Measurements from ENCODE around the gene HTR2A.

The HTR2A gene

GRCh38 chr13:46830405-46831005 lies 66.3 kb downstream of the HTR2A start:
- Histone ChIP-seq H4K12ac (ENCODE audit: low read depth, low read length) (no peak overlapping the region), H3K4me2 (ENCODE audit: low read length) (no peak overlapping the region), H3K79me1 (ENCODE audit: low read length) (no peaks in the 10 kb centered on the region), H3K27me3 (ENCODE audit: insufficient read depth, low read length) (no peaks in the 10 kb centered on the region), H2AFZ (ENCODE audit: insufficient read depth, low read length, poor library complexity) (no peak overlapping the region), H3K14ac (ENCODE audit: low read length) (no peak overlapping the region), H3K4ac (ENCODE audit: low read depth, low read length) (no peak overlapping the region), H3K18ac (ENCODE audit: low read length) (no peak overlapping the region), H4K8ac (ENCODE audit: low read depth, low read length) (no peak overlapping the region), H3K9ac (ENCODE audit: low read length) (no peak overlapping the region), H3K36me3 (ENCODE audit: control insufficient read depth in 1 of 2, insufficient read depth in 2 of 2, low read length in 2 of 2) (no peaks in the 10 kb centered on the region), H3K4me3 (ENCODE audit: low read depth, low read length) (no peak overlapping the region), H2AK5ac (ENCODE audit: low read length) (no peak overlapping the region), H3K23ac (ENCODE audit: low read length) (no peak overlapping the region), H3K9me3 (ENCODE audit: insufficient read depth, low read depth, low read length) (no peaks in the 10 kb centered on the region), H3K4me1 (ENCODE audit: control insufficient read depth in 1 of 2, insufficient read depth in 2 of 2, low read length in 2 of 2) (no peaks in the 10 kb centered on the region), H4K91ac (ENCODE audit: low read depth, low read length) (no peak overlapping the region), H2BK12ac (ENCODE audit: low read length) (no peak overlapping the region), H2BK5ac (ENCODE audit: low read depth, low read length, poor library complexity) (no peak overlapping the region), H3K79me2 (ENCODE audit: control insufficient read depth, insufficient read depth, low read length, poor library complexity) (no peaks in the 10 kb centered on the region), H3K27ac (ENCODE audit: low read depth, low read length) (no peak overlapping the region), H2BK120ac (ENCODE audit: insufficient read depth, low read length, poor library complexity) (no peak overlapping the region)
- peak in 1 of 2 donors; percentile 15 for DNase-seq

DNA sequence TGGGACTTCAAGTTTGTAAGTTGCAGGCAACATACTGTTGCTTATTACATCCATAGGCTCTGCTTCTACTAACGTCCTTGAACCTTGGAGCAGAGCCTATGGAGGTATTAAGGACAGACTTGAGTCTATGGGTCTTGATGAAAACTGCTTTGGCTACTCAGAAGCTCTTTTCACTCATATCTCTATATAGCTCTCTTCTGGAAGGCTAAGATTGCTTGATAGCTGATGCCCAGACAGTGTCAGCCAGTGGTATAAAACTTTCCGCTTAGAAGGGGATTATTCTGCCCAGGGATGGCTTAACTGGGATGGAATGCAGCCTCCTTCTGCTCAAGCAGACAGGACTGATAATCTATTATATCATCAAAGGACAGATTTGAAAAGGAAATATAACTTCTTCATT lies 74.3 kb downstream of the HTR2A start:
- H2AFZ ChIP-seq (ENCODE audit: insufficient read depth, low read length, poor library complexity), result no peak overlapping the region
- no peaks in the 10 kb centered on the region for H3K9me3 ChIP-seq (ENCODE audit: insufficient read depth, low read depth, low read length)
- H3K4me2 ChIP-seq (ENCODE audit: low read length), result no peak overlapping the region
- no peak overlapping the region for H2AK5ac ChIP-seq (ENCODE audit: low read length)
- no peak overlapping the region for H4K8ac ChIP-seq (ENCODE audit: low read depth, low read length)
- H3K27me3 ChIP-seq (ENCODE audit: insufficient read depth, low read length), result no peaks in the 10 kb centered on the region
- no peak overlapping the region for H3K4me3 ChIP-seq (ENCODE audit: low read depth, low read length)
- no peak for DNase-seq
- H3K18ac ChIP-seq (ENCODE audit: low read length), result no peak overlapping the region
- no peak overlapping the region for H2BK5ac ChIP-seq (ENCODE audit: low read depth, low read length, poor library complexity)
- H3K14ac ChIP-seq (ENCODE audit: low read length), result no peak overlapping the region
- H4K12ac ChIP-seq (ENCODE audit: low read depth, low read length), result no peak overlapping the region
- H3K27ac ChIP-seq (ENCODE audit: low read depth, low read length), result no peak overlapping the region
- no peaks in the 10 kb centered on the region for H3K79me1 ChIP-seq (ENCODE audit: low read length)
- H3K4ac ChIP-seq (ENCODE audit: low read depth, low read length), result no peak overlapping the region
- H3K4me1 ChIP-seq (ENCODE audit: control insufficient read depth in 1 of 2, insufficient read depth in 2 of 2, low read length in 2 of 2), result no peaks in the 10 kb centered on the region
- no CpG with 5 or more reads among the region's 2 CpGs for WGBS (ENCODE audit: extremely low coverage, insufficient coverage, insufficient read length)
- H2BK12ac ChIP-seq (ENCODE audit: low read length), result no peak overlapping the region
- no peak overlapping the region for H3K23ac ChIP-seq (ENCODE audit: low read length)
- H2BK120ac ChIP-seq (ENCODE audit: insufficient read depth, low read length, poor library complexity), result no peak overlapping the region
- no peak overlapping the region for H3K9ac ChIP-seq (ENCODE audit: low read length)
- no peaks in the 10 kb centered on the region for H3K79me2 ChIP-seq (ENCODE audit: control insufficient read depth, insufficient read depth, low read length, poor library complexity)
- H3K36me3 ChIP-seq (ENCODE audit: control insufficient read depth in 1 of 2, insufficient read depth in 2 of 2, low read length in 2 of 2), result no peaks in the 10 kb centered on the region
- no peak overlapping the region for H4K91ac ChIP-seq (ENCODE audit: low read depth, low read length)

DNA sequence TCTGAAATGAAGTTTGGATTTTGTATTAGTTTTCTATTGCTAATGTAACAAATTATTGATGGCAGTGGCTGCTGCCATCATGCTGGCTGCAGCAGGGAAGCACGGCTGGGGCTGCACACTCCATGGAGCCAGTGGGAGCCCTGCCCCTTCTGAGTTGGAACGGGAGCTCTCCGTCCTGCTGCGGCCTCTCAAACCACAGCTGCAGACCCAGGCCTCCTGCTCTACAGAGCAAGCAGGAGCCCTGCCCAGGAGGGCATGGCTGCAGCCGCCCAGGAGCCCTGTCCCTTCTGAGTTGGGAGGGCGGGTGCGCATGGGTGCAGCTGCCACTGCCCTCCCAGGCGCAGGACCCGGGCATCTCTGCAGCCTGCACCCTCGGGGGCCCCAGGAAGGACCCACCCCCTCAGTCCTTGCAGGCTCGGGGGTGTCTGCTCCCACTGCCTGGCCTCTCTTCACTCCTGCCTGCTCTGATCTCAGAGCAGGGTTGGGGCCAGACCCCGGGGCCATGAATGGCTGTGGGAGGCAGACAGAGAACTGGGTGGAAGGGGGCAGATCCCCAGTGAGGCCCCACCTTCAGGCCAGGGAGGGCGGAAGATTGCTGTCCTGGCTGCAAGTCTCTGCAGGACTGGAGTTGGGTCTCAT lies 78.9 kb downstream of the HTR2A start:
- DNase-seq, result no peak
- no peak overlapping the region for H4K91ac ChIP-seq (ENCODE audit: low read depth, low read length)
- H3K9me3 ChIP-seq (ENCODE audit: insufficient read depth, low read depth, low read length), result no peaks in the 10 kb centered on the region
- no peak overlapping the region for H3K18ac ChIP-seq (ENCODE audit: low read length)
- H3K9ac ChIP-seq (ENCODE audit: low read length), result no peak overlapping the region
- no peak overlapping the region for H3K27ac ChIP-seq (ENCODE audit: low read depth, low read length)
- no peak overlapping the region for H4K8ac ChIP-seq (ENCODE audit: low read depth, low read length)
- no peak overlapping the region for H2AFZ ChIP-seq (ENCODE audit: insufficient read depth, low read length, poor library complexity)
- H2BK12ac ChIP-seq (ENCODE audit: low read length), result no peak overlapping the region
- H3K36me3 ChIP-seq (ENCODE audit: control insufficient read depth in 1 of 2, insufficient read depth in 2 of 2, low read length in 2 of 2), result no peaks in the 10 kb centered on the region
- no peak overlapping the region for H2BK5ac ChIP-seq (ENCODE audit: low read depth, low read length, poor library complexity)
- no peaks in the 10 kb centered on the region for H3K27me3 ChIP-seq (ENCODE audit: insufficient read depth, low read length)
- H3K4me1 ChIP-seq (ENCODE audit: control insufficient read depth in 1 of 2, insufficient read depth in 2 of 2, low read length in 2 of 2), result no peaks in the 10 kb centered on the region
- H3K4ac ChIP-seq (ENCODE audit: low read depth, low read length), result no peak overlapping the region
- no peak overlapping the region for H4K12ac ChIP-seq (ENCODE audit: low read depth, low read length)
- no peak overlapping the region for H3K4me3 ChIP-seq (ENCODE audit: low read depth, low read length)
- no peak overlapping the region for H3K14ac ChIP-seq (ENCODE audit: low read length)
- H2AK5ac ChIP-seq (ENCODE audit: low read length), result no peak overlapping the region
- H3K23ac ChIP-seq (ENCODE audit: low read length), result no peak overlapping the region
- WGBS (ENCODE audit: extremely low coverage, insufficient coverage, insufficient read length), result no CpG with 5 or more reads among the region's 13 CpGs
- no peaks in the 10 kb centered on the region for H3K79me1 ChIP-seq (ENCODE audit: low read length)
- H3K4me2 ChIP-seq (ENCODE audit: low read length), result no peak overlapping the region
- no peak overlapping the region for H2BK120ac ChIP-seq (ENCODE audit: insufficient read depth, low read length, poor library complexity)
- no peaks in the 10 kb centered on the region for H3K79me2 ChIP-seq (ENCODE audit: control insufficient read depth, insufficient read depth, low read length, poor library complexity)

DNA sequence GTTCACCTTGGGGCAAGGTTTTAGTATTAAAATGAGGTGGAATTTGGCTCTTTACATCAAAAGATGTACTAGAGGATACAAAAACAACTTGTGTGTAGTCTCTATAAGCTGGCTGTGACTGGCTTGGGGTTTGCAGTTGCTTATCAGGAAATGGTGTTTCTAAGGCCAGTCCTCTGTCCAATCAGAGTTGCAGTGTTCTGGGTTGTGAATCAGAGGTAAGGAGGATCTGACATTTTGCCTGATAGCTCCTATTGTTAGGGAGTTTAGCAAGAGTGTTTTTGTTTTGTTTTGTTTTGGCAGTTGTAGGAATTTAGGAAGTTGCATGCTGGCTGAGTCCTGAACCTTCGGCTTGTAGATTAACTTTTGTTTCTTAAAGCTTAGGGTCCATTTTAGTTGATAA lies 79.8 kb downstream of the HTR2A start:
- Histone ChIP-seq H3K4me1 (ENCODE audit: control insufficient read depth in 1 of 2, insufficient read depth in 2 of 2, low read length in 2 of 2) (no peaks in the 10 kb centered on the region), H4K91ac (ENCODE audit: low read depth, low read length) (no peak overlapping the region), H2AK5ac (ENCODE audit: low read length) (no peak overlapping the region), H2AFZ (ENCODE audit: insufficient read depth, low read length, poor library complexity) (no peak overlapping the region), H3K18ac (ENCODE audit: low read length) (no peak overlapping the region), H3K36me3 (ENCODE audit: control insufficient read depth in 1 of 2, insufficient read depth in 2 of 2, low read length in 2 of 2) (no peaks in the 10 kb centered on the region), H3K23ac (ENCODE audit: low read length) (no peak overlapping the region), H4K12ac (ENCODE audit: low read depth, low read length) (no peak overlapping the region), H3K79me2 (ENCODE audit: control insufficient read depth, insufficient read depth, low read length, poor library complexity) (no peaks in the 10 kb centered on the region), H3K4me3 (ENCODE audit: low read depth, low read length) (no peak overlapping the region), H3K4me2 (ENCODE audit: low read length) (no peak overlapping the region), H2BK120ac (ENCODE audit: insufficient read depth, low read length, poor library complexity) (no peak overlapping the region), H3K9ac (ENCODE audit: low read length) (no peak overlapping the region), H3K4ac (ENCODE audit: low read depth, low read length) (no peak overlapping the region), H3K14ac (ENCODE audit: low read length) (no peak overlapping the region), H4K8ac (ENCODE audit: low read depth, low read length) (no peak overlapping the region), H3K27me3 (ENCODE audit: insufficient read depth, low read length) (no peaks in the 10 kb centered on the region), H3K9me3 (ENCODE audit: insufficient read depth, low read depth, low read length) (no peaks in the 10 kb centered on the region), H3K27ac (ENCODE audit: low read depth, low read length) (no peak overlapping the region), H2BK5ac (ENCODE audit: low read depth, low read length, poor library complexity) (no peak overlapping the region), H2BK12ac (ENCODE audit: low read length) (no peak overlapping the region), H3K79me1 (ENCODE audit: low read length) (no peaks in the 10 kb centered on the region)
- no CpG with 5 or more reads among the region's 1 CpG for WGBS (ENCODE audit: extremely low coverage, insufficient coverage, insufficient read length)
- no peak for DNase-seq

Measured in trophoblast cell (in vitro differentiated cells and primary cell).